ENCODE measurements around the gene WDR41.

GRCh38 chr5:77397686-77398292, 94.3 kb downstream of the WDR41 start:
- TF ChIP-seq CTCF (IDR thresholded peaks at IDR 0.05) (no peak), POLR2AphosphoS5 (IDR thresholded peaks at IDR 0.05) (no peak), EP300 (IDR thresholded peaks at IDR 0.05) (no peak)
